Activated naive CD4-positive, alpha-beta T cell treated with anti-CD3 and anti-CD28 coated beads, Interleukin-2, amount 10 ng/mL, durations not matched to agents 7 days and 5 days (primary cell): Measurements from ENCODE around the gene SLC3A2.
"Not testable (repeated sequence)": the region's sequence is repeated elsewhere in the genome, so short reads cannot be mapped to it uniquely, and the experiment has no call there.

Source experiments
- CTCF ChIA-PET: fragments of 350-600 bp; sonication (Branson Sonifier 250); formaldehyde crosslinking; loops from one replicate; lab custom pipeline; 2021; ENCODE audit warnings: antibody characterized with exemption; lab: Charles Lee
- DNase-seq: peaks from one replicate; pipeline ENCODE4 v3.0.0-alpha.2; 2020
- H3K27ac Mint-ChIP-seq: one replicate; pipeline ENCODE4 v1.8.0; 2021; ENCODE audit warnings: mild to moderate bottlenecking, moderate library complexity, mixed read lengths
- H3K27me3 Mint-ChIP-seq: one replicate; pipeline ENCODE4 v1.8.0; 2021; ENCODE audit warnings: mild to moderate bottlenecking, mixed read lengths
- H3K36me3 Mint-ChIP-seq: one replicate; pipeline ENCODE4 v1.8.0; 2021; ENCODE audit warnings: mixed read lengths
- H3K4me1 Mint-ChIP-seq: one replicate; pipeline ENCODE4 v1.8.0; 2021; ENCODE audit warnings: mixed read lengths
- H3K4me3 Mint-ChIP-seq: one replicate; pipeline ENCODE4 v1.8.0; 2021; ENCODE audit warnings: mild to moderate bottlenecking, moderate library complexity, mixed read lengths
- H3K9me3 Mint-ChIP-seq: one replicate; pipeline ENCODE4 v1.8.0; 2021; ENCODE audit warnings: mixed read lengths

Gene SLC3A2

DNA sequence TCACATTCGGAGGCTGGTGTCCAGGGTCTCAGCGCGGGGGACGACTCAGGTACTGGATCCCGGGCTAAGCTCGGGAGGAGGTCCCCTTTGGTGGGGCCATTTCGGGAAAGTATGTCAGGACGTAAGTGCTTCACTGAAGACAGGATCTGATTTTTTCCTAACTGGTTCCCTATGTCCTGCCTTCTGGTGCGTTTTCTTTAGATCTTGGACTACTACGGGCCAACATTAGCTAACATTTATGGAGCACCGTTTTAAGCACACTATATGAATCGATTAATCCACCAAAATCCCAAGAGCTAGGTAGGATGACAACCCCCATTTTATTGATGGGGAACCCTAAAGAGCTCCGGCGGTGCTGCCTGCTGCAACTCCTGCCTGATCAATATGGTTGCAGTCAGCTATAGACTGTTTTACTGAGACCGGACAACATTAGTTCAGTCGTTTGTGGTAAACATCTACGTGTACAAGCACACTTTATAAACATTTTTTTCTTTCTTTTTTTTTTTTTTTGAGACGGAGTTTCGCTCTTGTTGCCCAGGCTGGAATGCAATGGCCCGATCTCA, 24.3 kb upstream of the SLC3A2 start:
- Mint-ChIP-seq H3K27me3 (peaks cover 4% of the 10 kb centered on the region), H3K4me3 (peak overlapping the region; percentile 99), H3K36me3 (peaks cover 44% of the 10 kb centered on the region), H3K27ac (peak overlapping the region; percentile 96), H3K9me3 (no peaks in the 10 kb centered on the region), H3K4me1 (peaks cover 80% of the 10 kb centered on the region)
- peak; percentile 37 for DNase-seq
- CTCF ChIA-PET = interaction anchor here (0.8 to 1.9 kb wide), 6 partner anchors 12 to 213 kb away, joined by 3 to 8 read pairs (median 3); partner anchors contain the start of genes SLC3A2 and TMEM179B

DNA sequence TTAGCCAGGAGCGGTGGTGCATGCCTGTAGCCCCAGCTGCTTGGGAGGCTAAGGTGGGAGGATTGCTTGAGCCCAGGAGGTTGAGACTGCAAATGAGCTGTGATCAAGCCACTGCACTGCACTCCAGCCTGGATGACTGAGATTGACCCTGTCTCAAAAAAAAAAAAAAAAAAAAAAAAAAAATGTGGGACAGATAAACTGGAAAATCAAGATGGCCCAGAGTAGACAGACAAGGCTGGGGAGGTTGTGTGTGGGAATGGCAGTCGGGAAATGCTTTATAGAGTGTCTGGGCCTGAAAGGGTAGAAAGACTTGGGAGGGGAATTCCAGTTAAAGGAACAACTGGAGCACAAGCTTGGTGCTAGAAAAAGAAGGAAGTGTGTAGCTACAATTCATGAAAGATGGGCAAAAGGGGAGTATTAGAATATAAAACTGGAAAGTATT, 23.1 kb upstream of the SLC3A2 start:
- peaks cover 36% of the 10 kb centered on the region for H3K36me3 Mint-ChIP-seq
- H3K4me3 Mint-ChIP-seq = peak overlapping the region; percentile 99
- H3K27me3 Mint-ChIP-seq = peaks cover 4% of the 10 kb centered on the region
- no peak for DNase-seq
- CTCF ChIA-PET = interaction anchor here (0.6 to 1.2 kb wide), 2 partner anchors 21 to 125 kb away, joined by 3 to 4 read pairs; no protein-coding TSS in a partner anchor
- H3K9me3 Mint-ChIP-seq = no peaks in the 10 kb centered on the region
- peak overlapping the region; percentile 96 for H3K27ac Mint-ChIP-seq
- H3K4me1 Mint-ChIP-seq = peaks cover 74% of the 10 kb centered on the region

DNA sequence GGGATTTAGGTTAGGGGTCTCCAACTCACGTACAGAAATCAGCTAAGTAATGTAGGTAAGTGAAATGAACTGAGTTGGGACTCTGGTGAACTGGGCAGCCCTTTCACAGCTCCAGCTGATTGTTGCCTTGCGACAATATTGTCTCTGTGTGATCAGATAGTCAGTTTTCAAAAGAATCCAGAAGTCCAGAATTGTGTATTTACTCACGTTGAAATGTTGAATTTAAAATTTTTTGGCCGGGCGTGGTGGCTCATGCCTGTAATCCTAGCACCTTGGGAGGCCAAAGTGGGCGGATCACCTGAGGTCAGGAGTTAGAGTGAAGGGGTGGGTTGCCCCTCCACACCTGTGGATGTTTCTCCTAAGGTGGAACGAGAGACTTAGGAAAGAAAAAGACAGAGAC, 22.5 kb upstream of the SLC3A2 start:
- DNase-seq = no peak
- Mint-ChIP-seq H3K27me3 (peaks cover 4% of the 10 kb centered on the region), H3K9me3 (no peaks in the 10 kb centered on the region), H3K27ac (no peak overlapping the region), H3K4me3 (peak overlapping the region; percentile 99), H3K36me3 (peaks cover 30% of the 10 kb centered on the region), H3K4me1 (peaks cover 72% of the 10 kb centered on the region)
- CTCF ChIA-PET = interaction anchor here (1.2 kb wide), 1 partner anchor 126 kb away, joined by 3 read pairs; no protein-coding TSS in a partner anchor

DNA sequence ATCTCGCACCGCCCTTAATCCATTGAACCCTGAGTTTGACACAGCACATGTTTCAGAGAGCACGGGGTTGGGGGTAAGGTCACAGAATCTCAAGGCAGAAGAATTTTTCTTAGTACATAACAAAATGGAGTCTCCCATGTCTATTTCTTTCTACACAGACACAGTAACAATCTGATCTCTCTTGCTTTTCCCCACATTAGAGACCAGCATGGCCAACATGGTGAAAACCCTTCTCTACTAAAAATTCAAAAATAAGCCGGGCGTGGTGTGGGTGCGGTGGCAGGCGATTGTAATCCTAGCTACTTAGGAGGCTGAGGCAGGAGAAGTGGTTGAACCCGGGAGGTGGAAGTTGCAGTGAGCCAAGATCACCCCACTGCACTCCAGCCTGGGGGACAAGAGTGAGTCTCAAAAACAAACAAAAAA, 21.4 kb upstream of the SLC3A2 start:
- peaks cover 19% of the 10 kb centered on the region for H3K36me3 Mint-ChIP-seq
- peak overlapping the region; percentile 71 for H3K27ac Mint-ChIP-seq
- H3K4me3 Mint-ChIP-seq, H3K9me3 Mint-ChIP-seq, H3K27me3 Mint-ChIP-seq, CTCF ChIA-PET, DNase-seq: not testable (repeated sequence)
- peaks cover 69% of the 10 kb centered on the region for H3K4me1 Mint-ChIP-seq

DNA sequence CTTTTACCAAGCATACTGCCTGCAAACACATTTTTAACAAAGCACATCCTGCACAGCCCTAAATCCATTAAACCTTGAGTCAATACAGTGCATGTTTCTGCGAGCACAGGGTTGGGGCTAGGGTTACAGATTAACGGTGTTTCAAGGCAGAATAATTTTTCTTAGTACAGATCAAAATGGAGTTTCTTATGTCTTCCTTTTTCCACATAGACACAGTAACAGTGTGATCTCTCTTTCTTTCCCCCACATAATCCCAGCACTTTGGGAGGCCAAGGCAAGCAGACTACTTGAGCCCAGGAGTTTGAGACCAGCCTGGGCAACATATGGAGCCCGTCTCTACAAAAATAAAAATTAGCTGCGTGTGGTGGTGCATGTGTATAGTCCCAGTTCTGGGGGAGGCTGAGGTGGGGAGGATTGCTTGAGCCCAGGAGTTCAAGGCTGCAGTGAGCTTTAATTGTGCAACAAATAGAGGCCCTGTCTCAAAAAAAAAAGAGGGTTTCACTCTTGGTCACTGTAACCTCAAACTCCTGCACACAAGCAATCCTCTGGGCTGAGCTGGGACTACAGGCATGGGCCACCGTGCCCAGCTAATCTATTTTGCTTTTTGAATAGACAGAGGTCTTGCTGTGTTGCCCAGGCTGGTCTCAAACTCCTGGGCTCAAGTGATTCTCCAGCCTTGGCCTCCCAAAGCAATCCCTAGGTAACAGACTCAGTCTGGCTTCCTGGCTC, 19.7 kb upstream of the SLC3A2 start:
- Mint-ChIP-seq H3K4me1 (peaks cover 65% of the 10 kb centered on the region), H3K9me3 (no peaks in the 10 kb centered on the region), H3K36me3 (peaks cover 8% of the 10 kb centered on the region), H3K4me3 (no peak overlapping the region), H3K27me3 (peaks cover 1% of the 10 kb centered on the region), H3K27ac (peak overlapping the region; percentile 81)
- DNase-seq = no peak
- CTCF ChIA-PET = interaction anchor here (0.6 to 3.9 kb wide), 4 partner anchors 19 to 128 kb away, joined by 3 to 46 read pairs (median 5); partner anchors contain the start of gene TMEM179B

DNA sequence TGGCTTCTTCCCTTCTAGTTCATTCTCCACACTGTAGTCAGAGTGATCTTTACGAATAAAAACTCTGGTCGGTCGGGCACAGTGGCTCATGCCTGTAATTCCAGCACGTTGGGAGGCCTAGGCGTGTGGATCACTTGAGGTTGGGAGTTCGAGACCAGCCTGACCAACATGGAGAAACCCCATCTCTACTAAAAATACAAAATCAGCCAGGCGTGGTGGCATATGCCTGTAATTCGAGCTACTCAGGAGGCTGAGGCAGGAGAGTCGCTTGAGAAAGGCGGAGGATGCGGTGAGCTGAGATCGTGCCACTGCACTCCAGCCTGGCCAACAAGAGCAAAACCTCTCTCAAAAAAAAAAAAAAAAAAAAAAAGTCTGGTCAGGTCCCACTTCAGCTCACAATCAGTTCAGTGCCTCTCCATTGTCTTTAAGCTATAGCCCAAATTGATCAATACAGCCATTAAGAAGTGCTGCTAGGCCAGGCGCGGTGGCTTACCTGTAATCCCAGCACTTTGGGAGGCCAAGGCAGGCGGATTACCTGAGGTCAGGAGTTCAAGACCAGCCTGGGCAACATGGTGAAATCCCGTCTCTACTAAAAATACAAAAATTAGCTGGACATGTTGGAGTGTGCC, 19.0 kb upstream of the SLC3A2 start:
- not testable (repeated sequence) for H3K4me3 Mint-ChIP-seq, H3K36me3 Mint-ChIP-seq, H3K27ac Mint-ChIP-seq, H3K9me3 Mint-ChIP-seq, DNase-seq, H3K27me3 Mint-ChIP-seq
- CTCF ChIA-PET = interaction anchor here (0.6 to 3.9 kb wide), 6 partner anchors 11 to 129 kb away, joined by 3 to 46 read pairs (median 5); partner anchors contain the start of genes SLC3A2 and TMEM179B
- H3K4me1 Mint-ChIP-seq = peaks cover 59% of the 10 kb centered on the region

DNA sequence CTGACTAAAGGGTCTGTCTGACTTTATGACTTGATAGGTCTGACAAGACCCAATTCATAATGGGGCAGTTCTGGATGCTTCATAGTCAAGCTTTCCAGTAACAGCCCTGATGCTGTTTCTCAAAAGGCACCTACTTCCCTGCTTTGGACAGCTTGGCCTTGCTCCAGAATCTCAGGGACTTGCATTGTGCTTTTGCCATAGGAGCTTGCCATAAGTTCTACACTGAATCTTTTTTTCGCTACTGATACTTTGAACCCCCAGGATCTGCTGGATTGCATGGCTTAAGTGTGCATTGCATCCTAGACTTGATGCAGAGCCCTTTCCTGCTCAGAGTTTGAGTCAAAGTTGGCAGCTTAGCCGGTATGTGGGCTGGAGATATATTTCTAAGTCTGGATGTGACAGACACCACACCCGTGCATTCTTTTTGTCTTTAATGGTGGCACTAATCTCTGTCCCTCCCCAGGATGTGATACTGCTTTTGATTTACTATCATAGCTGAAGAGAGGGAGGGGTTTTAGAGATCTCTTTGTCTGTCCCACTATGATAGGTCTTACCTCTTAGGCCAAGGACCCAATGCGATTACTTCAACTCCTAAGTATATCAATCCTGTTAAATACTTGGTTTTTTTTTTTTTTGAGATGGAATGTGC, 16.9 kb upstream of the SLC3A2 start:
- CTCF ChIA-PET = interaction anchor here (0.7 to 3.9 kb wide), 10 partner anchors 9 to 469 kb away, joined by 3 to 46 read pairs (median 4); partner anchors contain the start of gene TMEM179B
- H3K4me3 Mint-ChIP-seq = no peak overlapping the region
- no peak for DNase-seq
- H3K27ac Mint-ChIP-seq = no peak overlapping the region
- H3K36me3 Mint-ChIP-seq = peaks cover 2% of the 10 kb centered on the region
- peaks cover 40% of the 10 kb centered on the region for H3K4me1 Mint-ChIP-seq
- H3K9me3 Mint-ChIP-seq = no peaks in the 10 kb centered on the region
- H3K27me3 Mint-ChIP-seq = no peaks in the 10 kb centered on the region

DNA sequence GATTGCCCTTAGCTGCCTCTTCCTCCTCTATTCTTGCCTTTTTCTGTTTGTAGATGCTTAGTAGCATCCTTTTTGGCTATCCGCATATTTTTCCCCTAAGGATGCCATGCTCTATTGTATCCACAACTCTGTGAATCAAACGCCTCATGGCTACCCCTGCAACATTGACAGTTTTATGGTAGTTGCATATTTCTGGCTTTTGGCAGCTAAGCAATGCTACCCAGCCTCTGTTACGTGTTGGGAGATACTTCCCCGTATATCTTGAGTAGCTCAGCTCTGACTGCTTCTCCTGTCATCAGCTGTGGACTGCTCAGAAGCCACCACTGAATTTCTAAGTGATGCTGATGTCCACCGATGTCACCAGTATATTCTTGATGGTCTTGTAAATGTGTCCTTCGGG, 15.1 kb upstream of the SLC3A2 start:
- H3K27ac Mint-ChIP-seq = no peak overlapping the region
- H3K36me3 Mint-ChIP-seq = peaks cover 2% of the 10 kb centered on the region
- CTCF ChIA-PET = interaction anchor here (0.8 to 1.1 kb wide), 2 partner anchors 79 kb away, joined by 3 read pairs; no protein-coding TSS in a partner anchor
- no peak for DNase-seq
- no peak overlapping the region for H3K4me3 Mint-ChIP-seq
- no peaks in the 10 kb centered on the region for H3K27me3 Mint-ChIP-seq
- H3K9me3 Mint-ChIP-seq = no peaks in the 10 kb centered on the region
- peaks cover 27% of the 10 kb centered on the region for H3K4me1 Mint-ChIP-seq

DNA sequence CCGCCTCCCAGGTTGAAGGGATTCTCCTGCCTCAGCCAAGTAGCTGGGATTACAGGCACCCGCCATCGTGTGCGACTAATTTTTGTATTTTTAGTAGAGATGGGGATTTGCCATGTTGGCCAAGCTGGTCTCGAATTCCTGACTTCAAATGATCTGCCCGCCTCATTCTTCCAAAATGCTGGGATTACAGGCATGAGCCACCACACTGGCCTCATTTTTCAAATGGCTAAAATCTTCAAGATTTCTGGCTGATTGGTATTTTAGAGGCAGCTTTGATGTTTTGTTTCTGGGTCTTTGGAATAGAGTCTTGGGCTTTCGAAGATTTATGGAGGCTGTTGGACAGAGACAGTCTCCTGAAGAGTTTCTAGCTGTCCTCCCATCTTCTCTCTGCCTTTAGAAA, 5.8 kb upstream of the SLC3A2 start:
- Mint-ChIP-seq H3K36me3 (peaks cover 14% of the 10 kb centered on the region), H3K9me3 (no peaks in the 10 kb centered on the region), H3K27me3 (no peaks in the 10 kb centered on the region), H3K4me1 (peaks cover 9% of the 10 kb centered on the region), H3K27ac (no peak overlapping the region), H3K4me3 (no peak overlapping the region)
- CTCF ChIA-PET = interaction anchor here (0.8 kb wide), 1 partner anchor 11 kb away, joined by 3 read pairs; no protein-coding TSS in a partner anchor
- DNase-seq = no peak

DNA sequence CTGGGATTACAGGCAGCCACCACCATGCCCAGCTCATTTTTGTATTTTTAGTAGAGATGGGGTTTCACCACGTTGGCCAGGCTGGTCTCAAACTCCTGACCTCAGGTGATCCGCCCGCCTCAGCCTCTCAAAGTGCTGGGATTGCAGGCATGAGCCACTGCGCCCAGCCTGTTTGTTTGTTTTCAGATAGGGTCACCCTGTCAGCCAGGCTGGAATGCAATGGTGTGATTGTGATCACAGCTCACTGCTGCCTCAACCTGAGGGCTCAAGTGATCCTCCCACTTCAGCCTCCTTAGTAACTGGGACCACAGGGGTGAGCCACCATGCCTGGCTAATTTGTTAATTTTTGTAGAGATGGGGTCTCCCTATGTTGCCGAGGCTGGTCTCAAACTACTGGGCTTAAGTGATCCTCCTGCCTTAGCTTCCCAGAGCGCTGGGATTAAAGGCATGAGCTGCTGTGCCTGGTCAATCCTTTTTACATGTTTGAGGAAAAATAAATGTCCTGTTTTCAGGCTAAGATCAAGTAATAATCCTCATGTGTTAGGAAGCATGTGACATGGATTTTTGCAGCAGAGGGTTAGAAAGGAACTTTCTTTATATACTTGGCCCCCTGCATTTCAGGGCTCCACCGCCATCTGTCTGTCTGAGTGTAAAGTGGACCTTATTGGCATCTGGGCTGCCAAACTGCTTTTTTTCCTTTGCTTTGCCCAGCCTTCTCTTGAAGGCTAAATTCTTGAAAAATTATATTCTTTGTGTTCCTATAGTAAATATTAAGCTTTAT, 4.8 kb upstream of the SLC3A2 start:
- H3K4me3 Mint-ChIP-seq = no peak overlapping the region
- no peak for DNase-seq
- no peak overlapping the region for H3K27ac Mint-ChIP-seq
- peaks cover 19% of the 10 kb centered on the region for H3K36me3 Mint-ChIP-seq
- H3K9me3 Mint-ChIP-seq = no peaks in the 10 kb centered on the region
- peaks cover 3% of the 10 kb centered on the region for H3K27me3 Mint-ChIP-seq
- CTCF ChIA-PET = no interaction called here
- peaks cover 17% of the 10 kb centered on the region for H3K4me1 Mint-ChIP-seq

DNA sequence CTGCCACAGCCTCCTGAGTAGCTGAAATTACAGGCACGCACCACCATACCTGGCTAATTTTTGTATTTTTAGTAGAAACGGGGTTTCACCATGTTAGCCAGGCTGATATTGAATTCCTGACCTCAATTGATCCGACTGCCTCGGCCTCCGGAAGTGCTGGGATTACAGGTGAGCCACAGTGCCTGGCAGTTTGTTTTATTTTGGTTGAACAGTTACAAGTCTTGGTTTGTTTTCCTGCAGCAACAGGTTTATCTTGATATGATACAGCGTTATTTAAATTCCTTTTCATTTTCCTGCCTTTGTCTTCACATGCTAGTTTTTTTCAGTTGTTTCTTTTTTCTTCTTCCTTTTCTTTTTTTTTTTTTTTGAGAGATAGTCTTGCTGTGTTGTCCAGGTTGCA, 4.0 kb upstream of the SLC3A2 start:
- Mint-ChIP-seq H3K4me3 (no peak overlapping the region), H3K36me3 (peaks cover 23% of the 10 kb centered on the region), H3K9me3 (no peaks in the 10 kb centered on the region), H3K27ac (no peak overlapping the region), H3K4me1 (peaks cover 17% of the 10 kb centered on the region), H3K27me3 (peaks cover 4% of the 10 kb centered on the region)
- CTCF ChIA-PET = no interaction called here
- no peak for DNase-seq

DNA sequence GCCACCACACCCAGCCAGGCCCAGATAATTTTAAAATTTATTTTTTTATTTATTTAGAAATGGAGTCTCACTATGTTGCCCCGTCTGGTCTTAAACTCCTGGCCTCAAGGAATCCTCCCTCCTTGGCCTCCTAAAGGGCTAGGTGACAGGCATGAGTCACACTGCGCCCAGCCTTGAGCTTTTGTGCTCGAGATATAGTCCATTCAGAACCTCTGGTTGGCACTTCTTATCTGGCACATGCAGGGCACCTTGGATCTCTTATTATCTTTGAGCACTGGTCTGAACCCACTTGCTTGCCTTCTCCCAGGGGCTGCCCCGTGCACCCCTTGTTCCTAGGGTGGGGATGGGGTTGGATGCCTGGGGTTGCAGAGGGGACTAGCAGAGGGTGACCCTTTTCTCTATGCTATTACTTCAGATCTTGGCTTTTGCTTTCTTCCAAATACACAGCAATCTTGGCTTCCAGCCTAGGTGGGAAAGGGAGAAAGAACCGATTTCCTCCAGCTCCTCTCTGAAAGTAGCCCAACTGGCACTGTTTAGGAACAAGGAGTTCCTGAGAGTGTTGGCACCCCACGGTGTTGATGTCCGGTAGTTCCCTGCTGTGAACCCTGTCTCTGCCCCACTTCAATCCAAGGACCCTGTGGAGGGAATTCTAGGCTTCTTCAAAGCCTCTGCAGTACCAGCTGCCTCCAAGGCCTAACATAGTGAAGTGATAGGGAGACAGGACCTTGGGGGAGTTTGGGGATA, 1.3 kb upstream of the SLC3A2 start:
- CTCF ChIA-PET = interaction anchor here (0.9 to 3.9 kb wide), 6 partner anchors 10 to 199 kb away, joined by 3 to 32 read pairs (median 3); partner anchors contain the start of gene TMEM179B
- peaks cover 4% of the 10 kb centered on the region for H3K27me3 Mint-ChIP-seq
- no peak for DNase-seq

More for the DNA sequence above, 1.3 kb upstream of the SLC3A2 start:
- H3K9me3 Mint-ChIP-seq = no peaks in the 10 kb centered on the region
- H3K27ac Mint-ChIP-seq = peak overlapping the region; percentile 100
- H3K4me3 Mint-ChIP-seq = peak overlapping the region; percentile 97
- peaks cover 38% of the 10 kb centered on the region for H3K4me1 Mint-ChIP-seq
- peaks cover 45% of the 10 kb centered on the region for H3K36me3 Mint-ChIP-seq
